Loucy (cell line): ENCODE data around the gene TTLL7.

Source experiments
- H2AFZ ChIP-seq: fragments of 200-600 bp; sonication (generic); 2 replicates; pipeline ENCODE4 v1.6.0; 2016; ENCODE audit warnings: antibody characterized with exemption, mild to moderate bottlenecking, low read length, moderate library complexity
- H3F3A ChIP-seq: fragments of 200-600 bp; 2 replicates; pipeline ENCODE4 v1.6.0; 2016; ENCODE audit warnings: antibody characterized with exemption, low read depth, mild to moderate bottlenecking
- H3K27me3 ChIP-seq: fragments of 200-600 bp; sonication (generic); 2 replicates; pipeline ENCODE4 v1.6.1; 2014; ENCODE audit warnings: low read length, mild to moderate bottlenecking; ENCODE audit not compliant: insufficient read depth, poor library complexity, severe bottlenecking
- H3K36me3 ChIP-seq: fragments of 200-600 bp; sonication (generic); 2 replicates; pipeline ENCODE4 v1.6.1; 2016; ENCODE audit warnings: low read length; ENCODE audit not compliant: insufficient read depth
- H3K4me1 ChIP-seq: fragments of 200-600 bp; sonication (generic); 2 replicates; pipeline ENCODE4 v1.5.1; 2014; ENCODE audit warnings: low read length, mild to moderate bottlenecking; ENCODE audit not compliant: insufficient read depth, poor library complexity, severe bottlenecking
- H3K4me2 ChIP-seq: fragments of 200-600 bp; sonication (generic); 2 replicates; pipeline ENCODE4 v1.6.0; 2014; ENCODE audit warnings: antibody characterized with exemption, low read length, low read depth, mild to moderate bottlenecking; ENCODE audit not compliant: poor library complexity, severe bottlenecking
- H3K4me3 ChIP-seq: fragments of 200-600 bp; sonication (generic); 2 replicates; pipeline ENCODE4 v1.5.1; 2014; ENCODE audit warnings: low read length, mild to moderate bottlenecking, mixed read lengths; ENCODE audit not compliant: poor library complexity, severe bottlenecking
- H3K79me2 ChIP-seq: fragments of 200-600 bp; sonication (generic); 2 replicates; pipeline ENCODE4 v1.6.1; 2014; ENCODE audit warnings: low read length; ENCODE audit not compliant: insufficient read depth
- H3K9ac ChIP-seq: fragments of 200-600 bp; sonication (generic); 2 replicates; pipeline ENCODE4 v1.6.0; 2014; ENCODE audit warnings: mild to moderate bottlenecking, low read depth, low read length, moderate library complexity; ENCODE audit not compliant: poor library complexity, severe bottlenecking
- H3K9me2 ChIP-seq: fragments of 200-600 bp; sonication (generic); replicated peaks from 2 replicates; pipeline ENCODE4 v1.6.1; 2016; ENCODE audit warnings: low read depth, low read length, mixed read lengths
- H3K9me3 ChIP-seq: fragments of 200-600 bp; sonication (generic); 2 replicates; pipeline ENCODE4 v1.6.1; 2014; ENCODE audit warnings: mild to moderate bottlenecking, antibody characterized with exemption, low read length, low read depth; ENCODE audit not compliant: insufficient read depth
- H4K20me1 ChIP-seq: fragments of 200-600 bp; sonication (generic); 2 replicates; pipeline ENCODE4 v1.6.0; 2014; ENCODE audit warnings: antibody characterized with exemption, low read length, mild to moderate bottlenecking; ENCODE audit not compliant: insufficient read depth, poor library complexity, severe bottlenecking
- EZH2phosphoT487 ChIP-seq: fragments of 200-600 bp; IDR thresholded peaks from 2 replicates; pipeline ENCODE4 v1.6.1; 2018; ENCODE audit warnings: antibody characterized with exemption, mild to moderate bottlenecking, moderate library complexity, borderline replicate concordance
- TF ChIP-seq, protein P1 (sequence below): fragments of 200-600 bp; sonication (generic); conservative IDR thresholded peaks from 2 replicates; pipeline ENCODE4 v1.5.1; 2014; ENCODE audit warnings: mild to moderate bottlenecking, antibody characterized with exemption, low read length

Gene TTLL7

DNA sequence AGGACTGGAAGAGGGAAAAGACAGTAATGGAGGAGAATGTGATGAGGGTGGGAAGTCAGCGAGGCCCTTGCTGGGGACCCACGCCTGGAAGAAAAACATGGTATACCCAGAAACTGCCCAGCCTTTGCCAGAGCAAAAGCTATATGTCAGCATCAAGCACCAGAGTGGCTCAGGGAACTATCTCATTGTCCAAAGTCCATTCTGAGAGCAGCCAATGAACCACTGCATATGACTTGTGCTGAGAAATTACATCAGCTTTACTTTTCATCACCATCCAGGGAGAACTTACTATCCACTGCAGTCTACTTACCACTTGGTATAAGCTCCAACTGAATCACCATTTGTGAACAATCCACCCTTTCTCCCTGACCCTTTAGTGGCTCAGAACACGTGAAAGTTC lies 148.1 kb downstream of the TTLL7 start:
- no peak overlapping the region for H3K4me3 ChIP-seq
- H3K36me3 ChIP-seq: no peaks in the 10 kb centered on the region
- no peaks in the 10 kb centered on the region for H3F3A ChIP-seq

DNA sequence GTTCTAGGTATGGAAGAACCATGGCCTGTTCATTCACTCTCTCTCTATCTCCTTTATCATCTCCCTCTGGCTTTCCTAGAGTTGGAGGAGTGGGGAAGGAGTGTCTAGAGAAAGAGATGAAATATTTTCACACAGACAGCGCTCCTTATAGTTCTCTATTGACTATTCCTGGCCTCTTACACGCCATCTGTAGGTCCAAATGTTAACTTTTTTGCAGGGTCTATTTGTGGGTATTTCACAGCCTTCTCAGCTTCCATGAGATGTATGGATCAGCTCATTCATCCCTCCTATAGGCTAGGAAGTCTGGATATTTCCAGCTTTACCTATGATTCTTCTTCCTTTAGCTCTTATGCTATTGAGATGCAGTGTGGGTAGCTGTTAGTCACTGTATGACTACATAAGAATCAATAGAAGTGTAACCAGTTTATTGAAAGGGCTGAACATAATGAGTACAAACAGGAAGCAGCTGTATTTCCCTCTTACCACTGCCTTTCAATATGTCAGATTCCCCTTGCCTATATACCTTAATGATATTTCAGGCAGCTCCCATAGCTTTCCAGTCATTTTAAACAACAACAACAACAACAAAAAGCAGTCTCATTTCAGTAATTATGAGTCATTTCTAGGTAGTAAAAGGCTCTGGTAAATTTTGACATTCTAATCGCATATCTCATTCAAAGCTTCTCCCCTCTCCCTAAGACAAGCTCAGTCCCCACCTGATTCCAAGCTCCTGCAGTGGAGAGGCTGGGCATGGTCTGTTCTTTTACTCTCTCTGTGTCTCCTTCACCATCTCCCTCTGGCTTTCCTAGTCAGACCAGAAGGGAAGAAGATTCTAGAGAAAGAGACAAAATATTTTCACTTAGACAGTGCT lies 149.5 kb downstream of the TTLL7 start:
- Histone ChIP-seq H3K9ac (no peak overlapping the region), H3K9me3 (no peaks in the 10 kb centered on the region), H4K20me1 (no peaks in the 10 kb centered on the region), H3K79me2 (no peaks in the 10 kb centered on the region), H3K4me3 (no peak overlapping the region), H3K4me1 (no peaks in the 10 kb centered on the region), H3K36me3 (no peaks in the 10 kb centered on the region), H3K4me2 (no peak overlapping the region), H3F3A (no peaks in the 10 kb centered on the region), H3K27me3 (no peaks in the 10 kb centered on the region), H3K9me2 (no peaks in the 10 kb centered on the region), H2AFZ (no peak overlapping the region)
- no peak for TF ChIP-seq EZH2phosphoT487
- TF ChIP-seq, protein P1, sequence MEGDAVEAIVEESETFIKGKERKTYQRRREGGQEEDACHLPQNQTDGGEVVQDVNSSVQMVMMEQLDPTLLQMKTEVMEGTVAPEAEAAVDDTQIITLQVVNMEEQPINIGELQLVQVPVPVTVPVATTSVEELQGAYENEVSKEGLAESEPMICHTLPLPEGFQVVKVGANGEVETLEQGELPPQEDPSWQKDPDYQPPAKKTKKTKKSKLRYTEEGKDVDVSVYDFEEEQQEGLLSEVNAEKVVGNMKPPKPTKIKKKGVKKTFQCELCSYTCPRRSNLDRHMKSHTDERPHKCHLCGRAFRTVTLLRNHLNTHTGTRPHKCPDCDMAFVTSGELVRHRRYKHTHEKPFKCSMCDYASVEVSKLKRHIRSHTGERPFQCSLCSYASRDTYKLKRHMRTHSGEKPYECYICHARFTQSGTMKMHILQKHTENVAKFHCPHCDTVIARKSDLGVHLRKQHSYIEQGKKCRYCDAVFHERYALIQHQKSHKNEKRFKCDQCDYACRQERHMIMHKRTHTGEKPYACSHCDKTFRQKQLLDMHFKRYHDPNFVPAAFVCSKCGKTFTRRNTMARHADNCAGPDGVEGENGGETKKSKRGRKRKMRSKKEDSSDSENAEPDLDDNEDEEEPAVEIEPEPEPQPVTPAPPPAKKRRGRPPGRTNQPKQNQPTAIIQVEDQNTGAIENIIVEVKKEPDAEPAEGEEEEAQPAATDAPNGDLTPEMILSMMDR: no peak

More for the DNA sequence above, 148.1 kb downstream of the TTLL7 start:
- no peaks in the 10 kb centered on the region for H3K79me2 ChIP-seq
- H3K9ac ChIP-seq: no peak overlapping the region
- no peak for TF ChIP-seq EZH2phosphoT487
- TF ChIP-seq, protein P1: no peak
- H3K4me2 ChIP-seq: no peak overlapping the region
- H3K9me3 ChIP-seq: no peaks in the 10 kb centered on the region
- no peak overlapping the region for H2AFZ ChIP-seq
- no peaks in the 10 kb centered on the region for H3K4me1 ChIP-seq
- no peaks in the 10 kb centered on the region for H3K9me2 ChIP-seq
- H4K20me1 ChIP-seq: no peaks in the 10 kb centered on the region
- H3K27me3 ChIP-seq: no peaks in the 10 kb centered on the region

DNA sequence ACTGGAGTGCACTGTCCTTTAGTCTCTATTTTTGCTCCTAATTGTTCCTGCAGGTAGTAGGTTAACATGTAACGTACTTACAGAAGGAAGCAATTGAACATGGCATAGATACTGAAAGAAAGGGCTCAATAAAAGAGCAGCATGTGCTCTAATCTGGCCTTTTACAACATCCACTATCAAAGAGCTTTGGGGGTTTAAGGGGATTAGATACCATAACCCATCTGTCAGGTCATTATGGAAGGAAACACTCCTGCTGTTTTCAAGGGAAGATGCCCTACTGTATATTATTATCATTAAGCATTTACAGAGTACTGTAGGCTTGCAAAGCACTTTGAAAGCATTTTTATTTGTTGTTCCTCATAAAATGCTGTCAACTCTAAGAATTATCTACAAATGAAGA lies 152.8 kb downstream of the TTLL7 start:
- Histone ChIP-seq H2AFZ (no peak overlapping the region), H3K4me3 (no peak overlapping the region), H3K4me2 (no peak overlapping the region), H4K20me1 (no peaks in the 10 kb centered on the region), H3K9me3 (no peaks in the 10 kb centered on the region), H3K79me2 (no peaks in the 10 kb centered on the region), H3K9me2 (no peaks in the 10 kb centered on the region), H3K27me3 (no peaks in the 10 kb centered on the region), H3K36me3 (no peaks in the 10 kb centered on the region), H3K4me1 (no peaks in the 10 kb centered on the region), H3F3A (no peaks in the 10 kb centered on the region), H3K9ac (no peak overlapping the region)
- TF ChIP-seq, protein P1: no peak
- no peak for TF ChIP-seq EZH2phosphoT487
